ENCODE results near the gene ASCL5. TPM values are rescaled to one million over a fixed set of nuclear protein-coding genes. Genes with fewer than 3 reads are reported as not detected.

ASCL5 gene
- polyA plus RNA-seq, 1 donor (not counting 4 experiments of a cell fraction or from before 2014, with no cell fraction given), result not detected

- H3K27me3 ChIP-seq (ENCODE audit: control insufficient read depth, extremely low read depth, insufficient read depth, low read length), result peaks cover 28% of the 10 kb centered on the region
- H4K20me1 ChIP-seq (ENCODE audit: control insufficient read depth, extremely low read depth, insufficient read depth, low read length), result no peaks in the 10 kb centered on the region
- no peak overlapping the region for H3K27ac ChIP-seq (ENCODE audit: control insufficient read depth, insufficient read depth, low read length)
- H3K79me2 ChIP-seq (ENCODE audit: control insufficient read depth, insufficient read depth, low read length), result no peaks in the 10 kb centered on the region
- FAIRE-seq, result no peak
- TF ChIP-seq EZH2 (IDR thresholded peaks at IDR 0.05; ENCODE audit: low read length) (peak; percentile 38), CTCF (optimal IDR thresholded peaks at IDR 0.05 in 1 of 3, IDR thresholded peaks at IDR 0.05 in 1 of 3, conservative IDR thresholded peaks at IDR 0.05 in 1 of 3; ENCODE audit: extremely low read depth in 1 of 3, insufficient read depth in 2 of 3, low read length in 3 of 3) (no peak)
- dilution Hi-C loops (cut with MboI; ENCODE audit: extremely low pct_ligation_motif_present, low sequenced_read_pairs), result no loop called here
- H3K36me3 ChIP-seq (ENCODE audit: control insufficient read depth in 2 of 2, extremely low read depth in 1 of 2, insufficient read depth in 2 of 2, low read length in 2 of 2), result no peaks in the 10 kb centered on the region
- H3K9me1 ChIP-seq (ENCODE audit: control insufficient read depth, extremely low read depth, insufficient read depth, low read length), result no peaks in the 10 kb centered on the region
- H3K4me3 ChIP-seq (ENCODE audit: control insufficient read depth in 2 of 3, extremely low read depth in 1 of 3, insufficient read depth in 2 of 3, low read depth in 1 of 3, low read length in 3 of 3), result no peak overlapping the region
- no peak overlapping the region for H3K4me2 ChIP-seq (ENCODE audit: control insufficient read depth, extremely low read depth, insufficient read depth, low read depth, low read length)
- no peak overlapping the region for H2AFZ ChIP-seq (ENCODE audit: control insufficient read depth, low read length)
- no peak for DNase-seq (ENCODE audit: low read depth, low spot score)
- H3K9me3 ChIP-seq (ENCODE audit: control insufficient read depth, low read depth, low read length), result no peaks in the 10 kb centered on the region
- H3K4me1 ChIP-seq (ENCODE audit: control insufficient read depth, extremely low read depth, insufficient read depth, low read length), result no peaks in the 10 kb centered on the region
- H3K9ac ChIP-seq (ENCODE audit: control insufficient read depth, extremely low read depth, insufficient read depth, low read length), result no peak overlapping the region
Measured at GRCh38 chr1:201095581-201095980, 31.4 kb downstream of the ASCL5 start.

- FAIRE-seq (no peak), DNase-seq (ENCODE audit: low read depth, low spot score) (no peak)
- no peak overlapping the region for H3K4me2 ChIP-seq (ENCODE audit: control insufficient read depth, extremely low read depth, insufficient read depth, low read depth, low read length)
- H3K27ac ChIP-seq (ENCODE audit: control insufficient read depth, insufficient read depth, low read length), result no peak overlapping the region
- H4K20me1 ChIP-seq (ENCODE audit: control insufficient read depth, extremely low read depth, insufficient read depth, low read length), result no peaks in the 10 kb centered on the region
- H3K4me3 ChIP-seq (ENCODE audit: control insufficient read depth in 2 of 3, extremely low read depth in 1 of 3, insufficient read depth in 2 of 3, low read depth in 1 of 3, low read length in 3 of 3), result no peak overlapping the region
- H2AFZ ChIP-seq (ENCODE audit: control insufficient read depth, low read length), result no peak overlapping the region
- TF ChIP-seq CTCF (optimal IDR thresholded peaks at IDR 0.05 in 1 of 3, IDR thresholded peaks at IDR 0.05 in 1 of 3, conservative IDR thresholded peaks at IDR 0.05 in 1 of 3; ENCODE audit: extremely low read depth in 1 of 3, insufficient read depth in 2 of 3, low read length in 3 of 3) (no peak), EZH2 (IDR thresholded peaks at IDR 0.05; ENCODE audit: low read length) (no peak)
- H3K4me1 ChIP-seq (ENCODE audit: control insufficient read depth, extremely low read depth, insufficient read depth, low read length), result no peaks in the 10 kb centered on the region
- H3K27me3 ChIP-seq (ENCODE audit: control insufficient read depth, extremely low read depth, insufficient read depth, low read length), result peaks cover 21% of the 10 kb centered on the region
- no peaks in the 10 kb centered on the region for H3K9me3 ChIP-seq (ENCODE audit: control insufficient read depth, low read depth, low read length)
- dilution Hi-C loops (cut with MboI; ENCODE audit: extremely low pct_ligation_motif_present, low sequenced_read_pairs), result no loop called here
- H3K36me3 ChIP-seq (ENCODE audit: control insufficient read depth in 2 of 2, extremely low read depth in 1 of 2, insufficient read depth in 2 of 2, low read length in 2 of 2), result no peaks in the 10 kb centered on the region
- no peak overlapping the region for H3K9ac ChIP-seq (ENCODE audit: control insufficient read depth, extremely low read depth, insufficient read depth, low read length)
- H3K9me1 ChIP-seq (ENCODE audit: control insufficient read depth, extremely low read depth, insufficient read depth, low read length), result no peaks in the 10 kb centered on the region
- no peaks in the 10 kb centered on the region for H3K79me2 ChIP-seq (ENCODE audit: control insufficient read depth, insufficient read depth, low read length)
Measured at GRCh38 chr1:201094832-201095231, 32.2 kb downstream of the ASCL5 start.
